ENCODE results near the gene CTSO. TPM values are rescaled to one million over a fixed set of nuclear protein-coding genes. Genes with fewer than 3 reads are reported as not detected.

The CTSO gene
- total and polyA plus RNA-seq, 3 donors from 2014 or later: 10.9 to 18.6 (median 16.7) TPM

DNA sequence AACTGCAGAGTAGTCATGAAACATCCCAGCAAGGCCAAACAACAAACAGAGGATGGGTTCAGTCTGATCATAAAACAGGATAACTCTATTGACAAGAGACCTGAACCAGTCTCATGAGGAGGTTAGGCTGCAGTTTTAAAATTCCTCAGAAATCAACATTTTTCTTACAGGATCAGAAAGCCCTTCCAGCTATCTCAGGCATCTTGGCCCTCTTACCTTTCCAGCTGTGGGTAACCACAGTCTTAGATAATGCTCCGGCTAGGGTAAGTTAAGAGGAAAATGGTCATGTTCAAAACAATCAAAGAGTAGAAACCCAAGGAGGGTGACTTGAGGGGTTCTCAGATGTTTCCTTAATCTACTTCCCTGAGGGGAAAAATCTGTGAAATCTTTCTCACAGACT, 5.1 kb downstream of the CTSO start:
- Histone ChIP-seq H3K36me3 (ENCODE audit: low read depth, missing control alignments) (no peaks in the 10 kb centered on the region), H3K27me3 (no peaks in the 10 kb centered on the region), H3K27ac (no peak overlapping the region), H3K9me3 (no peaks in the 10 kb centered on the region), H3K4me1 (peaks cover 2% of the 10 kb centered on the region), H3K4me3 (no peak overlapping the region)
- TF ChIP-seq, protein P1, sequence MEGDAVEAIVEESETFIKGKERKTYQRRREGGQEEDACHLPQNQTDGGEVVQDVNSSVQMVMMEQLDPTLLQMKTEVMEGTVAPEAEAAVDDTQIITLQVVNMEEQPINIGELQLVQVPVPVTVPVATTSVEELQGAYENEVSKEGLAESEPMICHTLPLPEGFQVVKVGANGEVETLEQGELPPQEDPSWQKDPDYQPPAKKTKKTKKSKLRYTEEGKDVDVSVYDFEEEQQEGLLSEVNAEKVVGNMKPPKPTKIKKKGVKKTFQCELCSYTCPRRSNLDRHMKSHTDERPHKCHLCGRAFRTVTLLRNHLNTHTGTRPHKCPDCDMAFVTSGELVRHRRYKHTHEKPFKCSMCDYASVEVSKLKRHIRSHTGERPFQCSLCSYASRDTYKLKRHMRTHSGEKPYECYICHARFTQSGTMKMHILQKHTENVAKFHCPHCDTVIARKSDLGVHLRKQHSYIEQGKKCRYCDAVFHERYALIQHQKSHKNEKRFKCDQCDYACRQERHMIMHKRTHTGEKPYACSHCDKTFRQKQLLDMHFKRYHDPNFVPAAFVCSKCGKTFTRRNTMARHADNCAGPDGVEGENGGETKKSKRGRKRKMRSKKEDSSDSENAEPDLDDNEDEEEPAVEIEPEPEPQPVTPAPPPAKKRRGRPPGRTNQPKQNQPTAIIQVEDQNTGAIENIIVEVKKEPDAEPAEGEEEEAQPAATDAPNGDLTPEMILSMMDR (IDR thresholded peaks at IDR 0.05): no peak
- TF ChIP-seq POLR2A (IDR thresholded peaks at IDR 0.05): no peak
- no peak for DNase-seq
- WGBS, 2 donors: 75 to 90% methylated on average over 1 of the region's 1 CpG
- intact Hi-C loops (cut with DNase I; ENCODE audit: low total_unique reads): no loop called here

GRCh38 chr4:155946486-155946885, 7.2 kb downstream of the CTSO start:
- no peak for DNase-seq
- WGBS, 2 donors: 59 to 61% methylated on average over 4 of the region's 4 CpGs
- Histone ChIP-seq H3K27me3 (no peaks in the 10 kb centered on the region), H3K27ac (no peak overlapping the region), H3K4me1 (no peaks in the 10 kb centered on the region), H3K9me3 (no peaks in the 10 kb centered on the region), H3K4me3 (no peak overlapping the region), H3K36me3 (ENCODE audit: low read depth, missing control alignments) (no peaks in the 10 kb centered on the region)
- intact Hi-C loops (cut with DNase I; ENCODE audit: low total_unique reads): no loop called here
- no peak for TF ChIP-seq POLR2A (IDR thresholded peaks at IDR 0.05)
- TF ChIP-seq, protein P1 (IDR thresholded peaks at IDR 0.05): no peak

DNA sequence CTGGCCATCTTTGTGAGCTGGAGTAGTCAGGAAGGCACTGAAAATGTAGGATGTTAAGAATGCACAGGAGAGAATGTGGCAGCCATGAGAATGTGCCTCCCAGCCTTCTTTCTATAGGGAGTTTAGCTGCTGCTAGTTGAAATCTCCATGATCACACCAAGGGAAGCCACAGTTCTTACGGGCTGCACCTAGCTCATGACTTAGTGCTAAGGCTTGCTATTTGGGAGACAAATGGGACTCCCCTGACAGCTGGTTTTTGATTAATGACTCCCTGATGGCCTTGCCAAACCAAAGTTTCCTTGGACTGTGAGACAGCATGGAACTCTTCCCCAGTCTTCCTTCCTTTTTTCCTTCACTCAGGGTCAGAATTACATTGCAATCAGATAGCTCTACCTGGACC, 9.2 kb downstream of the CTSO start:
- Histone ChIP-seq H3K27ac (no peak overlapping the region), H3K4me3 (no peak overlapping the region), H3K36me3 (ENCODE audit: low read depth, missing control alignments) (no peaks in the 10 kb centered on the region), H3K27me3 (no peaks in the 10 kb centered on the region), H3K9me3 (no peaks in the 10 kb centered on the region), H3K4me1 (no peaks in the 10 kb centered on the region)
- TF ChIP-seq, protein P1 (IDR thresholded peaks at IDR 0.05): no peak
- TF ChIP-seq POLR2A (IDR thresholded peaks at IDR 0.05): no peak
- 76 to 100% methylated on average over 1 of the region's 1 CpG for WGBS, 2 donors
- DNase-seq: no peak
- intact Hi-C loops (cut with DNase I; ENCODE audit: low total_unique reads): no loop called here

GRCh38 chr4:155943605-155944291, 9.9 kb downstream of the CTSO start:
- intact Hi-C loops (cut with DNase I; ENCODE audit: low total_unique reads): no loop called here
- Histone ChIP-seq H3K4me1 (no peaks in the 10 kb centered on the region), H3K27ac (no peak overlapping the region), H3K9me3 (no peaks in the 10 kb centered on the region), H3K36me3 (ENCODE audit: low read depth, missing control alignments) (no peaks in the 10 kb centered on the region), H3K27me3 (no peaks in the 10 kb centered on the region), H3K4me3 (no peak overlapping the region)
- 92 to 95% methylated on average over 3 of the region's 3 CpGs for WGBS, 2 donors
- no peak for TF ChIP-seq POLR2A (IDR thresholded peaks at IDR 0.05)
- TF ChIP-seq, protein P1 (IDR thresholded peaks at IDR 0.05): no peak
- no peak for DNase-seq

GRCh38 chr4:155941820-155942219, 11.8 kb downstream of the CTSO start:
- intact Hi-C loops (cut with DNase I; ENCODE audit: low total_unique reads): no loop called here
- no peaks in the 10 kb centered on the region for H3K36me3 ChIP-seq (ENCODE audit: low read depth, missing control alignments)
- no peaks in the 10 kb centered on the region for H3K27me3 ChIP-seq
- DNase-seq: no peak
- WGBS, 2 donors: 92 to 93% methylated on average over 1 of the region's 1 CpG
- TF ChIP-seq, protein P1 (IDR thresholded peaks at IDR 0.05): no peak
- no peak for TF ChIP-seq POLR2A (IDR thresholded peaks at IDR 0.05)
- H3K4me3 ChIP-seq: no peak overlapping the region
- H3K9me3 ChIP-seq: no peaks in the 10 kb centered on the region
- no peak overlapping the region for H3K27ac ChIP-seq
- H3K4me1 ChIP-seq: no peaks in the 10 kb centered on the region

All from testis (tissue), 3 donors.